ENCODE data around the gene SPECC1L. TPM values are rescaled to one million over a fixed set of nuclear protein-coding genes. Genes with fewer than 3 reads are reported as not detected.

Gene SPECC1L
- total RNA-seq, 1 experiment from 2014 or later = 35.1 TPM

DNA sequence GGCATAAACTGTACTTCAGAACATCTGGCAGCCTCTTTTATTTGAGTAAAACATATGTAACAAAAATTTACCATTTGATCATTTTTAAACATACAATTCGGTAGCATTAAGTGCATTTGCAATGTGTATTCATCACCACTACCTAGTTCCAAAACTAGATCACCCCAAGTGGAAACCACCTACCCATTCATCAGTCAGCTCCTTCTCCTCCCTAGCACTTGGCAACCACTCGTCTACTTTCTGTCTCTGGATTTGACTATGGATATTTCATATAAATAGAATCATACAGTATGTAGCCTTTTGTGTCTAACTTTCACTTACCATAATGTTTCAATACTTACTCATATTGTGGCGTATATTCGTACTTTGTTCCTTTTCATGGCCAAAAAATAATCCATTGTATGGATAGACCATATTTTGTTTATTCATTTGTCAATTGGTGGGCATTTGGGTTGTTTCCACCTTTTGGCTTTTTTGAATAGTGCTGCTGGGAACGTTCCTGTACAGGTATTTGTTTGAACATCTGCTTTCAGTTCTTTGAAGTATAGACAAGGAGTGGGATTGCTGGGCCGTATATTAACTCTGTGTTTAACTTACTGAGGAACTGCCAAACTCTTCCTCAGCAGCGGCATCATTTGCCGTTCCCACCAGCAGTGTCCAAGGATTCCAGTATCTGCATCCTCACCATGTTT, 129.5 kb downstream of the SPECC1L start:
- no peak for DNase-seq
- Histone ChIP-seq H3K79me2 (ENCODE audit: low read length) (peaks cover 22% of the 10 kb centered on the region), H3K4me3 (ENCODE audit: low read length) (peak overlapping the region; percentile 59), H3K27ac (ENCODE audit: low read length) (peak overlapping the region; percentile 93), H3K4me1 (ENCODE audit: low read length) (peaks cover 87% of the 10 kb centered on the region), H3K9me3 (ENCODE audit: low read length) (no peaks in the 10 kb centered on the region), H3K9ac (ENCODE audit: low read length) (peak overlapping the region; percentile 54), H3K9me2 (replicated peaks; ENCODE audit: insufficient read depth, low read length) (no peaks in the 10 kb centered on the region), H2AFZ (ENCODE audit: low read length) (no peak overlapping the region), H3K27me3 (ENCODE audit: low read length) (no peaks in the 10 kb centered on the region), H3K4me2 (ENCODE audit: low read depth, low read length, poor library complexity, severe bottlenecking) (peak overlapping the region; percentile 80), H3K36me3 (ENCODE audit: insufficient read depth, low read length) (peaks cover 15% of the 10 kb centered on the region; the same call in 1 of the 2 replicates), H4K20me1 (ENCODE audit: insufficient read depth, low read depth, low read length) (no peaks in the 10 kb centered on the region)

DNA sequence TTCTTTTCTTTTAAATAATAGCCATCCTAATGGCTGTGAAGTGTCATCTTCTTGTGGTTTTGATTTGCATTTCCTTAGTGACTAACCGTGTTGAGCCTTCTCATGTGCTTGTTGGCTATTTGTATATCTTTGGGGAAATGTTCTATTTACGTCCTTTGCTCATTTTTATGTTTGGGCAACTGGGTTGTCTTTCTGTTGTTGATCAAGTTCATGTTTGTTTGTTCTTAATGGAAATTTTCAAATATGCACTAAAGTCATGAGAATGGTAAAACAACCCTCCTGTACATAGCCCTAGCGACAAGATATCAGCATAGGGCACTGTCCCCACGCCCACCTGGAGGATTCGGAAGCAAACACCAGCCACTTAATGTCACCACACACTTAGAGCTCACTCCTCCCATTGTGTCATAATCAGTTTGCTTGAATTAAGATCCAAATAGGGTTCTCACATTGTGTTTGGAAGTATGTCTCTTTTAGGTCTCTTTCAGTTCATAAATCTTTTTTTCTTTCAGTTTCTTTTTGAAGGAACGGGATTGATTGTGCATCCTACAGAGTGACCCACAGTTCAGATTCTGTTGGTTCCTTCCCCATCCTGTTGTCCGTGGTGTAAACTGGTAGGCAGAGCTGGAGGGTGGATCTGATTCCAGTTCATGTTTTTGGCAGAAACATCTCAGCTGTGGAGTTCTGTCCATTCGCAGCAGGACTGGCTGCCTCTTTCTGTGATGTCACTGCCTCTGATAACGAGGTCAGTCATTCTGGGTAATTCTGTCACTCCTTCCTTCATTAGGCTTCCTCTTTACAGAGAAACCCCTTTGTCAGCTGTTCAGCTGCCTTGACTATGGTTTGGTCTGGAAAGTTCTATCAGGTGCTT, 130.3 kb downstream of the SPECC1L start:
- H3K9me2 ChIP-seq (replicated peaks; ENCODE audit: insufficient read depth, low read length) = no peaks in the 10 kb centered on the region
- peaks cover 94% of the 10 kb centered on the region for H3K4me1 ChIP-seq (ENCODE audit: low read length)
- H3K27me3 ChIP-seq (ENCODE audit: low read length) = no peaks in the 10 kb centered on the region
- peak; percentile 81 for DNase-seq
- no peaks in the 10 kb centered on the region for H3K9me3 ChIP-seq (ENCODE audit: low read length)
- H3K79me2 ChIP-seq (ENCODE audit: low read length) = peaks cover 23% of the 10 kb centered on the region
- peak overlapping the region; percentile 59 for H3K4me3 ChIP-seq (ENCODE audit: low read length)
- H3K27ac ChIP-seq (ENCODE audit: low read length) = peak overlapping the region; percentile 93
- no peaks in the 10 kb centered on the region for H4K20me1 ChIP-seq (ENCODE audit: insufficient read depth, low read depth, low read length)
- H3K9ac ChIP-seq (ENCODE audit: low read length) = peak overlapping the region; percentile 54
- H3K36me3 ChIP-seq (ENCODE audit: insufficient read depth, low read length) = peaks cover 16% of the 10 kb centered on the region; the same call in 1 of the 2 replicates
- peak overlapping the region; percentile 80 for H3K4me2 ChIP-seq (ENCODE audit: low read depth, low read length, poor library complexity, severe bottlenecking)
- H2AFZ ChIP-seq (ENCODE audit: low read length) = no peak overlapping the region

DNA sequence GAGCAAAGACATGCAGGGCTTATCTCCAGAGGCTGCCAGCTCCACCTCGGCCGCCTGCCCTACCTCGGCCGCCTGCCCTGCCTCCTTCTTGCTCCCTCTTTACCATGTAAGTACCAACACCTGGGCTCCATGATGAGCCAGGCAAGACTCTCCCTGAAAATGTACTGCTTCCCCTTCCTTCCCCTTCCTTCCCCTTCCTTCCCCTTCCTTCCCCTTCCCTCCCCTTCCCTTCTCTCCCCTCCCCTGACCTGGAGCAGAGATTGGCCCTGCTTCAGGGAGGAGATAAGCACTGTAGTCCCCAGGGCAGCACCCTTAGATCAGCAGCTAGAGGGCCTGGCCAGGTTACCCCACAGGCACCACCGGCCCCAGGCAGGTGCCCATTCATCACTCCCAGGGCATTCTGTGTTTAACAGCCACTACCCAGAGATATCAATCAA, 131.3 kb downstream of the SPECC1L start:
- Histone ChIP-seq H2AFZ (ENCODE audit: low read length) (no peak overlapping the region), H3K4me2 (ENCODE audit: low read depth, low read length, poor library complexity, severe bottlenecking) (peak overlapping the region; percentile 80), H3K79me2 (ENCODE audit: low read length) (peaks cover 25% of the 10 kb centered on the region), H3K9me3 (ENCODE audit: low read length) (no peaks in the 10 kb centered on the region), H3K9me2 (replicated peaks; ENCODE audit: insufficient read depth, low read length) (no peaks in the 10 kb centered on the region), H3K9ac (ENCODE audit: low read length) (peak overlapping the region; percentile 54), H3K4me1 (ENCODE audit: low read length) (peaks cover 95% of the 10 kb centered on the region), H4K20me1 (ENCODE audit: insufficient read depth, low read depth, low read length) (no peaks in the 10 kb centered on the region), H3K36me3 (ENCODE audit: insufficient read depth, low read length) (peaks cover 16% of the 10 kb centered on the region; the same call in 1 of the 2 replicates), H3K4me3 (ENCODE audit: low read length) (peak overlapping the region; percentile 59; the same call in 1 of the 2 replicates), H3K27ac (ENCODE audit: low read length) (peak overlapping the region; percentile 93), H3K27me3 (ENCODE audit: low read length) (no peaks in the 10 kb centered on the region)
- no peak for DNase-seq

DNA sequence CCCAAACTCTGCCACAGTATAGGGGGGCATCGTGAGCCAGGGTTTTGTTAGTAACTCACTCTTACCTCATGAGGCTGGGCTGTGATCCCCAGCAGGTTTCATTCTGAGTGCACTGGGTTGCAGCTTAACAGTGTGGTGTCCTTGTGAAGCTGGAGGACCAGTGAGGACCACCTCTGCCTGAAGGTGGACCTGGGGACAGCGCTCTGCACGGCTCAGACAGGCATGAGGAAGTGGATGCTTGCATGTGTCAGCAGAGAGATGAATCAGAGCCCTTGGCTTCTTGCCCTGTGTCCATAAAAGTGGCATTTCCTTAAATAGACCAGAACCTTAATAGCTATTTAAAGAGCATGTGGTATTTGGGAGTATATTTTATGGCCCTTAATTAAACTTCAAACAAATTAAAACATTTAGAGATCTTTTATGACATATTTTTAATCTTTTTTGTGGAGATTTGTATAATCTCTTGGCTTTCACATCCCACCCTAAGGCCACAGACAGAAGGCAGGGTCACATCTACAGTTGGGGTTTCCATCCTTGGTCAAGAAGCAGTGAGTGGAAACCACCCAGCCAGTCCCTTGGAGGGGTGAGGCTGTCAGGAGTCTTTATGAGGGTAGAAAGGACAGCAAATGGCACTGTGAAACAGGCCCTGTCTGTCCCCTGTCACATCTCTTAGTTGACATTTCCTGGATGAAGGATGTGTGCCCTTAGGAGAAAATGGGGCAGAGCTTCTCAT, 132.0 kb downstream of the SPECC1L start:
- Histone ChIP-seq H3K9me3 (ENCODE audit: low read length) (no peaks in the 10 kb centered on the region), H3K4me3 (ENCODE audit: low read length) (peak overlapping the region; percentile 59; the same call in 1 of the 2 replicates), H3K36me3 (ENCODE audit: insufficient read depth, low read length) (peaks cover 16% of the 10 kb centered on the region; the same call in 1 of the 2 replicates), H4K20me1 (ENCODE audit: insufficient read depth, low read depth, low read length) (no peaks in the 10 kb centered on the region), H3K27me3 (ENCODE audit: low read length) (no peaks in the 10 kb centered on the region), H3K9ac (ENCODE audit: low read length) (peak overlapping the region; percentile 54), H3K4me1 (ENCODE audit: low read length) (peaks cover 88% of the 10 kb centered on the region), H3K79me2 (ENCODE audit: low read length) (peaks cover 25% of the 10 kb centered on the region), H3K9me2 (replicated peaks; ENCODE audit: insufficient read depth, low read length) (no peaks in the 10 kb centered on the region), H3K27ac (ENCODE audit: low read length) (peak overlapping the region; percentile 93), H2AFZ (ENCODE audit: low read length) (no peak overlapping the region), H3K4me2 (ENCODE audit: low read depth, low read length, poor library complexity, severe bottlenecking) (peak overlapping the region; percentile 80)
- DNase-seq = peak; percentile 93

DNA sequence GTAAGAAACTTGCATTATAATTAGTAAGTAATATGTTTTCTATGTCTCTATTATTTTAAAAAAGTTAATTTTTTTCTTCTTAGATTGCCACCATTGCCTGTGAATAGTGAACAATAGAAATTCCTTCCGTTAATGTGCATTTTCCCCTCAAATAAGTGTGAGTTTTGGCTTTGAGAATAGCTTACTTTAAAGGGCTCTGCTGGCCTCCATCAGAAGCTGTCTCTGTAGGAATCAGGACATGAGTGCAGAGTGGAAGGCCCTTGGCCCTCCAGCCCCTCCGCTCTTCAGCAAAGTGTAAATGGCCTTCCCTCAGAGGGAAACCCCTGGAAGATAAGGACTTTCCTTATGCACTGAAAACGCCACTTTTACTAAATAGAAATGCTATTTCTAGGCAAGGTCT, 132.7 kb downstream of the SPECC1L start:
- Histone ChIP-seq H3K4me1 (ENCODE audit: low read length) (peaks cover 81% of the 10 kb centered on the region), H3K4me2 (ENCODE audit: low read depth, low read length, poor library complexity, severe bottlenecking) (peak overlapping the region; percentile 80), H3K27me3 (ENCODE audit: low read length) (no peaks in the 10 kb centered on the region), H3K36me3 (ENCODE audit: insufficient read depth, low read length) (peaks cover 16% of the 10 kb centered on the region; the same call in 1 of the 2 replicates), H3K27ac (ENCODE audit: low read length) (peak overlapping the region; percentile 93), H2AFZ (ENCODE audit: low read length) (no peak overlapping the region), H3K9me3 (ENCODE audit: low read length) (no peaks in the 10 kb centered on the region), H3K9ac (ENCODE audit: low read length) (no peak overlapping the region), H3K79me2 (ENCODE audit: low read length) (peaks cover 25% of the 10 kb centered on the region), H3K4me3 (ENCODE audit: low read length) (no peak overlapping the region), H4K20me1 (ENCODE audit: insufficient read depth, low read depth, low read length) (no peaks in the 10 kb centered on the region), H3K9me2 (replicated peaks; ENCODE audit: insufficient read depth, low read length) (no peaks in the 10 kb centered on the region)
- DNase-seq = no peak

DNA sequence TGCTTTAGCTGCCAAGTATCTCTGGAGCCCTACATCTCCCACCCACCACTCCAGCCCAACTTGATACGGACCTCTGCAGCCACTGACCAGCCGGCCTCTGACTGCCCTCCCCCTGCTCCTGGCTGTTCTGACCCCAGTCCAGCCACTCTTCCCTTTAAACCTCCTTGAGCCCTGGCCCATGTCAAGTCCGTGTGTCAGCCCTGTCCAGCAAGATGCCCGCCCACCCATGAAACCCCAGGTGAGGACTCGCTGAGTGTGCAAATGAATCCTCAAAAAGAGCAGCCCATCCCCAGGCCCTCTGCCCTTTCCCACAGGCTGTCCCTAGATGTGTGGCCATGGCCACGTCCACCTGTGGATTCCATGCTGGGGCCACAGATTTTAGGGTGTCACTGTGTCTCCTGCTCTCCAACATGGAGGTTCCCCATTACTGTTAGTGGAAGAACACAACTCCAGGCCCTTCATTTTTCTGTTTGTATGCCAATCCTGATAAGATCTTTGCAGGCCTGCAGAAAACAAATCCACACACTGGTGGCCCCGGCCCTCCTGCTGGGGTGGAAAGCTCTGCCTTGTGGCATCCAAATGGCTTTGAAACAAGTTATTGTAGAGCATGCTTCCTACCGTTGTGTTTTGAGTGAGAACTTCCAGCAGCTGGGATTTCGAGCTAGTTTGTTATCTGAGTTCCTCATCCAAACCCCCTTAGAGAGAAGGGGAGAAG, 134.1 kb downstream of the SPECC1L start:
- no peaks in the 10 kb centered on the region for H3K27me3 ChIP-seq (ENCODE audit: low read length)
- no peaks in the 10 kb centered on the region for H4K20me1 ChIP-seq (ENCODE audit: insufficient read depth, low read depth, low read length)
- H3K79me2 ChIP-seq (ENCODE audit: low read length) = peaks cover 25% of the 10 kb centered on the region
- no peak overlapping the region for H2AFZ ChIP-seq (ENCODE audit: low read length)
- no peak overlapping the region for H3K9ac ChIP-seq (ENCODE audit: low read length)
- H3K4me3 ChIP-seq (ENCODE audit: low read length) = no peak overlapping the region
- peaks cover 16% of the 10 kb centered on the region; the same call in 1 of the 2 replicates for H3K36me3 ChIP-seq (ENCODE audit: insufficient read depth, low read length)
- H3K27ac ChIP-seq (ENCODE audit: low read length) = peak overlapping the region; percentile 93
- H3K4me2 ChIP-seq (ENCODE audit: low read depth, low read length, poor library complexity, severe bottlenecking) = peak overlapping the region; percentile 16
- no peaks in the 10 kb centered on the region for H3K9me3 ChIP-seq (ENCODE audit: low read length)
- no peaks in the 10 kb centered on the region for H3K9me2 ChIP-seq (replicated peaks; ENCODE audit: insufficient read depth, low read length)
- no peak for DNase-seq
- peaks cover 68% of the 10 kb centered on the region for H3K4me1 ChIP-seq (ENCODE audit: low read length)

DNA sequence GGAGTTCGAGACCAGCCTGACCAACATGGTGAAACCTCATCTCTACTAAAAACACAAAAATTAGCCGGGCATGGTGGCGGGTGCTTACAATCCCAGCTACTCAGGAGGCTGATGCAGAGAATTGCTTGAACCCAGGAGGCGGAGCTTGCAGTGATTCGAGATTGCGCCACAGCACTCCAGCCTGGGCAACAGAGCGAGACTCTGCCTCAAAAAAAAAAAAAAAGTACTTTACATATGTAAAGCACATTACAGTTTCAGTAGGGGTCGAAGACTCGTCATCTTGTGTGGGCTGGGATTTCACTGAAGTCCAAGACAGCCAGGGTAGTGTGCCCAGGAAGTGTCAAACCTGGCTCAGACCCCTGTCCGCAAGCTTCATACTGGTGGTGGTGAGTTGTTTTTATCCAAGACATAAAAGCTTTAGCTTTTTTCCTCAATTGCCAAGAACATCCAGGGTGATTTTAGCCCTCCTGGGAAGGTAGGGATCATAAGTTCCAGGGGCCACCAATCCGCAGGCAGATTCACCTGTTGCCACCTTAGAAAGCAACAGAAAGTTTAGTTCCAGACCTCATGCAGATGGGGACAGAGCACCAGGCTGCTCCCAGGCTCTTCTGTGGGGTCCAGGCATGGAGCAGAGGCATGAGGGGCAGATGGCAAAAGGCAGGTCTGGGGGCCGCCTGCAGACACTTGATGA, 135.1 kb downstream of the SPECC1L start:
- Histone ChIP-seq H3K4me1 (ENCODE audit: low read length) (peaks cover 57% of the 10 kb centered on the region), H3K4me2 (ENCODE audit: low read depth, low read length, poor library complexity, severe bottlenecking) (no peak overlapping the region), H3K79me2 (ENCODE audit: low read length) (peaks cover 25% of the 10 kb centered on the region), H3K9ac (ENCODE audit: low read length) (no peak overlapping the region), H3K9me3 (ENCODE audit: low read length) (no peaks in the 10 kb centered on the region), H3K4me3 (ENCODE audit: low read length) (no peak overlapping the region), H3K9me2 (replicated peaks; ENCODE audit: insufficient read depth, low read length) (no peaks in the 10 kb centered on the region), H4K20me1 (ENCODE audit: insufficient read depth, low read depth, low read length) (no peaks in the 10 kb centered on the region), H3K27ac (ENCODE audit: low read length) (peak overlapping the region; percentile 38), H2AFZ (ENCODE audit: low read length) (no peak overlapping the region), H3K27me3 (ENCODE audit: low read length) (no peaks in the 10 kb centered on the region), H3K36me3 (ENCODE audit: insufficient read depth, low read length) (peaks cover 16% of the 10 kb centered on the region; the same call in 1 of the 2 replicates)
- DNase-seq = peak; percentile 74
